ENCODE results near the gene PSPH.

DNA sequence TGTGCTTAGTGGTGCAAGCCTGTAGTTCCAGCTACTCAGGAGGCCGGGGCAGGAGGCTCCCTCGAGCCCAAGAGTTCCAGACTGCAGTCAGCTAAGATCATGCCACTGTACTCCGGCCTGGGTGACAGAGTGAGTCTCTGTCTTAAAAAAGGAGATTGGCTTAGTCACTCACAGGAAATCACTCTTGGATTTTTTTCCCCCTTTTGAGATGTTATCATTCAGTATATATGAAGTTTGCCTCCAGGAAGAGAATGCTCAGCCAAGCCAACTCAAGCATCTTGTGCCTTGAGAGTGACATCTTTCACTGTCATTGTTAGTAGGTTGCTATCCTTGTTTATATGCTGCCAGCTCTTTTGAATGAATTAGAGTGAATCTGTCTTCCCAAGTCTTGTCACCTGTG is 58.9 kb downstream of the PSPH start:
- no peak for TF ChIP-seq EZH2phosphoT487 (IDR thresholded peaks at IDR 0.05; ENCODE audit: borderline replicate concordance)
- TF ChIP-seq, protein P1, sequence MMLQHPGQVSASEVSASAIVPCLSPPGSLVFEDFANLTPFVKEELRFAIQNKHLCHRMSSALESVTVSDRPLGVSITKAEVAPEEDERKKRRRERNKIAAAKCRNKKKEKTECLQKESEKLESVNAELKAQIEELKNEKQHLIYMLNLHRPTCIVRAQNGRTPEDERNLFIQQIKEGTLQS (IDR thresholded peaks at IDR 0.05): no peak
- TF ChIP-seq ZFX (IDR thresholded peaks at IDR 0.05): no peak
- TF ChIP-seq, protein P2, sequence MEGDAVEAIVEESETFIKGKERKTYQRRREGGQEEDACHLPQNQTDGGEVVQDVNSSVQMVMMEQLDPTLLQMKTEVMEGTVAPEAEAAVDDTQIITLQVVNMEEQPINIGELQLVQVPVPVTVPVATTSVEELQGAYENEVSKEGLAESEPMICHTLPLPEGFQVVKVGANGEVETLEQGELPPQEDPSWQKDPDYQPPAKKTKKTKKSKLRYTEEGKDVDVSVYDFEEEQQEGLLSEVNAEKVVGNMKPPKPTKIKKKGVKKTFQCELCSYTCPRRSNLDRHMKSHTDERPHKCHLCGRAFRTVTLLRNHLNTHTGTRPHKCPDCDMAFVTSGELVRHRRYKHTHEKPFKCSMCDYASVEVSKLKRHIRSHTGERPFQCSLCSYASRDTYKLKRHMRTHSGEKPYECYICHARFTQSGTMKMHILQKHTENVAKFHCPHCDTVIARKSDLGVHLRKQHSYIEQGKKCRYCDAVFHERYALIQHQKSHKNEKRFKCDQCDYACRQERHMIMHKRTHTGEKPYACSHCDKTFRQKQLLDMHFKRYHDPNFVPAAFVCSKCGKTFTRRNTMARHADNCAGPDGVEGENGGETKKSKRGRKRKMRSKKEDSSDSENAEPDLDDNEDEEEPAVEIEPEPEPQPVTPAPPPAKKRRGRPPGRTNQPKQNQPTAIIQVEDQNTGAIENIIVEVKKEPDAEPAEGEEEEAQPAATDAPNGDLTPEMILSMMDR (IDR thresholded peaks at IDR 0.05 in 2 of 3, conservative IDR thresholded peaks at IDR 0.05 in 1 of 3; ENCODE audit: borderline replicate concordance in 1 of 3, insufficient read depth in 1 of 3, low read depth in 2 of 3, low read length in 2 of 3): no peak
- no peak for TF ChIP-seq POLR2A (IDR thresholded peaks at IDR 0.05; ENCODE audit: borderline replicate concordance, extremely low read depth, insufficient read depth, insufficient read length)
- TF ChIP-seq CEBPB (IDR thresholded peaks at IDR 0.05; ENCODE audit: low read depth): no peak
- no peak for TF ChIP-seq SIN3A (IDR thresholded peaks at IDR 0.05; ENCODE audit: low read depth)
- no peak for TF ChIP-seq CBX3 (IDR thresholded peaks at IDR 0.05; ENCODE audit: low read depth)
- no peak for TF ChIP-seq ELF1 (IDR thresholded peaks at IDR 0.05; ENCODE audit: borderline replicate concordance, low read depth)
- TF ChIP-seq POLR2AphosphoS5 (IDR thresholded peaks at IDR 0.05; ENCODE audit: low read depth, low read length): no peak
